OCI-LY7 (cell line): ENCODE measurements around the gene HAPSTR1.

ENCODE experiments used
- CTCF ChIP-seq: fragments of 200-600 bp; sonication (generic); conservative IDR thresholded peaks from 2 replicates; pipeline ENCODE4 v1.5.1; 2014; ENCODE audit warnings: mild to moderate bottlenecking, antibody characterized with exemption, low read length, moderate library complexity, mixed read lengths
- EZH2phosphoT487 ChIP-seq: fragments of 200-600 bp; sonication (generic); IDR thresholded peaks from 2 replicates; pipeline ENCODE4 v1.6.1; 2018; ENCODE audit warnings: low read depth, borderline replicate concordance, mild to moderate bottlenecking, mixed run types, antibody characterized with exemption, low read length, moderate library complexity, mixed read lengths

DNA sequence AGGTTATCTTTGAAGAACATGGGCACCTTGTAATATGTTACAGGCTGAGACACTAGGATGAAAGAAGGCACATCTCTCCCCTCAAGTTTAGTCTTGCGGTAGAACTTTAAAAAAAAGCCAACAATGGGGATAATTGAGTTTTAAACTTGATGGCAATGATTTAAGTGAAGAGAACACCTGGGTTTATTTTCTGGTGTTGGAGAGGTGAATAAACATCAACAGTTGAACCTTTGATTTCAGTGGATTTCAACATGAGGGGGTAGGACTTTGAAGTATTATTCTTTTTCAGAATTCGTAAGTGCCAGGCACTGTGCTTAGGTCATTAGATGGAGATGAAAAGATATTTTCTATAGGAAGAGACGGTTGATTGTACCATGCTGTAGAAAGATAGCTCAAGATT lies 22.3 kb downstream of the HAPSTR1 start:
- TF ChIP-seq CTCF (no peak), EZH2phosphoT487 (no peak)
